Activated CD4-positive, alpha-beta T cell treated with anti-CD3 and anti-CD28 coated beads, Interleukin-10, Interleukin-2, amounts not matched to agents 100 ng/mL and 50 ng/mL, durations not matched to agents 16 hours and 8 hours (primary cell): Measurements from ENCODE around the gene LRRC4C.

Source experiments
- DNase-seq: peaks from one replicate; pipeline ENCODE4 v3.0.0-alpha.2; 2020

Gene LRRC4C

DNA sequence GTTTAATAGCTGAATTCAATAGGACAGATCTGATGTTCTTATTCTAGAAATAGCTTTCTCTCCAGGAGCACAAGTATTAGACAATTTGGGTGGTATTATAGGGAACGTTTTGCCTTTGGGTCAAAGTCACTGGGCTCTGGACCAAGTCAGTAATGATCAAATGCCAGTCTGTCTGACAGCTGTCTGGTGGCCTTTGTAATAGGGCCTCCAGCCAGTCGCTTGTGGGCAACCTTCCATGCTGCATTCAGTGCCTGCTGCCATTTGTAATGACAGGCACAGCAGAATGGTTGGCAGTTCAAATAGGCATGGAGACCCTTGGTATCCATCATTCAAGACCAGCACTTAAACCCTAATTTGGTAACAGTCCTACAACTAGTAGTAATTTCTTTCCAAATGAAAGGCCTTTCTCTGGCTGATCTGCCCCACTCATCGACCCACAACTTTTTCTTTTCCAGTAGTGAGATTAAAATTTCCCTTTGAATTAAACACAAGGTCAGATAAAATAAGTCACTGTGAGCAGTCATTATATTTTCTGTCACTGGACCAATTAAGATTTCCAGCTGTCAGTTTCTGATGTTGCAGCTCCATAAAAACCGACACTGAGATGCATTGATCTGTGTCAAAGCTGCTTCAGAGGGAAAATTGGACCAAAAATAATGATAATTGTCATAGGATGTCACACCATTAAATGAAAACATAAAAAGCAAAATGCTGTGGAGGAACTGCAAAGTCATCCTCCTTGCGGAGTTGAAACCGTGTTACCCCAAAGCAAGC, 1038.1 kb downstream of the LRRC4C start:
- no peak for DNase-seq

DNA sequence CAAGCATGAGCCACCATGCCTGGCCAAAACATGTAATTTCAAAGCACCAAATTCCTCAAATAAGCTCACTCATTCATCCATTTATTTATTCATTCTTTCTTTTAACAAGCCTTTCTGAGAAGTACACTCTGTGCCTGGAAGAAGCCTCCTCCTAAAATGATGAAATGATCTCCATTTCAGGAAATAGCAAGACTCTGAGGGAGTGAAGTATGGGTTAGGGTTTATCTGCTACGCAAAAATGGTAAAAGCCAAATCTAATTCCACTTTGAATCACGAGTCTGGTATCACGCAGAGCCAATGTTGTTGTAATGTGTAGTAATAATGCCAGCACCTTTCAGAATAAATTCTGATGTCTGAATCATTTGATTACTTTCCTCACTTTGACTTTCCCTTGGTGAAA, 1041.8 kb downstream of the LRRC4C start:
- no peak for DNase-seq

DNA sequence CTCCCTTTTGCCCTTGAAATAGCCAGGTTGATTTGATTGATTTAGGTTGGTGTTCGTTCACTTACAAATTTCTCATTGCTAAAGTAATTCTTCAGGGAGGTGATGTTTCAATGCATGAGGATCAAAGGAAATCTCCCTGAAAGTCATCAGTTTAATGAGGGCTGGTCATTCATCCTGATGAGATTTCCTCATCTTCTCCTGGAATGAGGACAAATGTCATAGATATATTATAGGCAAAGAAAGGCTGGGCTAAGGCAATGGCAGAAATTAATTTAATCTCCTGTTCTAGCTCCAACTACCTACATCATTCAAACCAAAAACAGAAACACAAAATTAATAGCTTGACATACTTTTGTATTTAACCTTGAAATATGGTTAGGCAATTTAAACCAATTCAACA, 1052.1 kb downstream of the LRRC4C start:
- DNase-seq, result no peak

DNA sequence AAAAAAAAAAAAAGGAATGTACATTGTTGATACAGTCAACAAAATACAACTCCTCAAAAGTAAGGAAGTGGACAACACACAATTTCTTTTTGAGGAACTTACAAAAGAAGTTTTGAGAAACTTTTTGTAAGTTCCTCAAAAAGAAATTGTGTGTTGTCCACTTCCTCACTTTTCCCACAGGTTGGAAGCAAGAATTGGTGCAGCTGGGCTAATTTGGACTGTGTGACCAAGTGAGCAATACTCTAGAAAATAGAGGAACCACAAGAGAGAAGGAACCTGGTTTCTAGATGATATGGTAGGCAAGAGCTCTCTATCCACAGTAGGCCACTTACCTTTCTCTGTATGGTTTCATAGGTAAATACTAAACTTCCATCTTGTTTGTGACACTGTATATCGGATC, 1053.8 kb downstream of the LRRC4C start:
- no peak for DNase-seq

DNA sequence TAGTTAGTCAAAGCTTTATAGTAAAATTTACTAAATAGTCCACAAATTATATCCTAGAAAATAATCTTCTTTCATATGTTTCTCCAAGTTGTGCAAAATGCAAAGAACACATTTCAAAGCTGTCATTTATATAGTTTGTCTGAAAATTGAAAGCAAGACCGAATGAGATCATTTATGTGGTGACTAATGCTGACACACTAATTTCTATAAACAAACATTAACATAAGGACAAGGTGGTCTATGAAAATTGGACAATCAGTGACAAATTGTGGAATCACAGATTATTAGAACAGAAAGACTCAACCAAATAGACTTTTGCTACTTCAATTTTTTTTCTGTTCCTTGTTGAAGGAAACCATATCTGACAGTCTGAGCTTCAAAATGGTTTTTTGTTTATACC, 1056.1 kb downstream of the LRRC4C start:
- DNase-seq, result no peak

DNA sequence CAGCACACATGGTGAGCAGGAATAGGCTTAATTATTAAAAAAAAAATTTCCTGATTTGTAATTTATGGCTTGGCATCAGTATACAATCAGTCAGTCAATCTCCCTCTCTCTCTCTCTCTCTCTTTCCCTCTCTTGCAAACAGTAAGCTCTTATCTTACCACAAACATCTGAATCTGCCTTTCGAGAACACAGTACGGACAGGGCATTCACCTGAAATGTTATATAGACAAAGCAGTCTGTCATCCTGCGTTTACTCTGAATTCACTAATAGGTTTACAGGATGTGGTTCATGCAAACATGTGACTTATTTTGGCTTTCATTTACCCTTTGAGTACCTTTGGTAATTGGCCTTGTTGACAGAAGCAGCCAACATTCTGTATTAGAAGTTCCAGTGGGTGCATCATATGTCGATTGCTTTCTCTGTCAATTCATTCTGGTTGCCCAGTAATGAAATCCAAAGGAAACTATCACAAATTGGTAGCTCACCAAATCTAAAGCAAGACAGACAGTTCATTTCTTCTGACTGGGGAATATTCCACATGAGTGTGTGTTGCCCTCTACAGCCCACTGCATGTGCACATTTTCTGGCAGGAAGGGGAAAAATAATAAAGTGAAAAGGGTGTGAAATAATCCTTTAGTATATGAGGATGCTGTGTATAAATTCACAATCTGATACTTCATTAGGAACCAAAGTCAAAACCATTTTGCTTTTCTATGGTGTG, 1058.2 kb downstream of the LRRC4C start:
- no peak for DNase-seq

DNA sequence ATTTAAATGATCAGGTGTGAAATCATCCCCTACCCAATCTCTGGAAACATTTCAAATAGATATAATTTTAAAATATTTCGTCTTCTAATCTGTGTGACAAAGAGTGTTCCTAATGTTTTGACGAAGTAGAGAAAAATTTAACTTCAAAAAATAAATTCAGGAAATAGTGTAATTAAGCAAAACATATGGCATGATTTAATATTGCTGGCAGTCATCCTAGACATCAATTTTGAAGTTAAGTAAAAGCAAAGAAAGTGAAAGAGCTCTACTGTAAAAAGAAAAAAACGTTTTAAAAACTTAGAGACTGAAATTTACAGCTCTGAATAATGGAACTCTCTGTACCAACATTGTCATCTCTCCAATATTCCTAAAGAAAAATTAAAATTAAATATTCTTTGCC, 1062.3 kb downstream of the LRRC4C start:
- DNase-seq, result no peak

DNA sequence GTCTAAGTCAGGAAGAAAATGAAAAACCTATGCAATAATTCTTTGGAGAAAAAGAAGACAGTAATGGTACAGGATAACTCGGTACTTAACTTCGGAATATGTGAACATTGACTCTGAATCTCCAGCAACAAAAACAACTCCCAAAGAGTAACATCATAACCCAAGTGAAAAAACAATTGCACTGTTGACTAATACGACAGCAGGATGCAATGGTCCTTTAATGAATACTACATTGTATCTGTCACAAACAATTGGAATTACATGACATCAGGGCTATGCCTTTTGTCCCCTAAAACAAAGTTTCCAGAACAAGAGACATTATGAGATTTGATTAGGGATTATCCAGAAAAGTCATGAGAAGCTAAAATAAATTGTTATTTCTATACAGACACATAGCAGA, 1065.9 kb downstream of the LRRC4C start:
- no peak for DNase-seq

DNA sequence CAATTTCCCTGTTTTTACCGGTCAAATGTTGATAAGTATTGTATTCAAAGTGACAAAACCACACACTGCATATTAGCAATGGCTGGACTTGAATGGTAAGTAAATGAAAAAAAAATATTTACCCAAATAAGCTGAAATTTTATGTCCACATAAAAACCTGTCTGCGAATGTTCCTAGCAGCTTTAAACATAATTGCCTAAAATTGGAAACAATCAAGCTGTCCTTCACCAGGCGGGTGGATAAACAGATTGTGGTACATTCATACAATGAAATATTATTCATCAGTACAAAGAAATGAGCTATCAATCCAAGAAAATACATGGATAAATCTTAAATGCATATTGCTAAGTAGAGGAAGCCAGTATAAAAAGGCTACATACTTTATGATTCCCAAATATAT, 1067.8 kb downstream of the LRRC4C start:
- no peak for DNase-seq

DNA sequence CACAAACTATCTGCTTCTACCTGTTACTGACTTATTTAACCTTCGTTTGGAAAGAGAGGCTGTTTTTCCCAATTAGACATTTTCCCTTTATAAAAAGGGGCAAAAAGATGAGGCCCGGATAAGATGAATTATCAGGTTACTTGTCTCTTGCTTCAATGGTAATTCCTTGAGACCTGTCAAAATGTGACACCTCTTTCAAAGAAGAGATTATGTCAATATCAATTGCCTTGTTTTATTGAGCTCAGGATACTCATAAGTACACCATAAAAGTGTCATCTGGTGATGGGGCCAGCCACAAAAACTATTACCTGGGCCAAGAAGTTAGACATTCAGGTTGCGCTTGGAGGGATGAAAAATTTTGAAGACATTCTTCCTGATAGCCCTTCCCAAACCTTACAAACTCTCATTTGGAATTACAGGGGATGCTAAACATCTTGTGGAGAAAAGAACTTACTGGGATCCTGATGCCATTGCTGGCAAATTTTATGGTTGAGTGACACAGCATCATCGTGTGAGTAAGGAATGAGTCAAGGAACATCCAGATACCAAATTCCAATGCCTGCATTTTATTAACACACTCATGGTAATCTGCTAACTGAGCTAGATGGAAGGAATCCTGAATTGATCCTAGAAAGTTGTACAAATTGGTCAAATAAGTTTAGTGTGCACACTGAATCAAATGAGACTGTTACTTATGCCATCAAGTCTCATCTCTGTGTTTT, 1071.2 kb downstream of the LRRC4C start:
- DNase-seq, result no peak

DNA sequence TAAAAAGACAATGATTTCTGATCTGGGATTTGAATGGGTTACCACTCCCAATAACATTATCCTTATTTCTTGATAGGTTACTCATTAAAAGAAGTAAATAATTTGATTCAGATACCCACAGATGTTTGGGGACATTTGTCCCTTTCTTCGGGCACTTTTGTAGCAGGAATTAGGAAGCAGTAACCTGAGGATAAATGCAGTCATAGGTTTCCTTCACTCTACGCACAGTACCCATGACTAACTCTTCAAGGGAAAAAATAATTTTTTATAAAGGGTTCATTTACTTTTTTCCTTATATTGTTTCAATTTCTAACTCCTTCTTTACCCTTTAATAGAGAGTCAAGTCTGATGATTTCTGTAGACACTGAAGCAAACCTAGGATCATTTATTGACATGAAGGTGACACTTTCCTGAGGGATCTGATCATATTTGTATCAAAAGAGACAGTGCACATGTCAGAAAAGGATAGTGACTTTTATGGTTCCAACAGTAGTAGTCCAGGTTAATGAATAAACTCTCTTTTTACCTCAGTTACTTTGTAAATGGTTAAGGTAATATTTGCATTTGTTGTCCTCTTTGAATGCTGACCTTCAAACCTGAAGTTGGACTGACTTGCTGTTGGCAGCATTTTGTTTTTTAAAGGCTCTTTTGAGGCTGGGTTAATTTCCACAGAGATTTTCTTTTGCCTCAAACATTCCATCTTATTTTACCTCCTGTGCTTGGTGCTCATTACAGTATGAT, 1072.0 kb downstream of the LRRC4C start:
- no peak for DNase-seq

DNA sequence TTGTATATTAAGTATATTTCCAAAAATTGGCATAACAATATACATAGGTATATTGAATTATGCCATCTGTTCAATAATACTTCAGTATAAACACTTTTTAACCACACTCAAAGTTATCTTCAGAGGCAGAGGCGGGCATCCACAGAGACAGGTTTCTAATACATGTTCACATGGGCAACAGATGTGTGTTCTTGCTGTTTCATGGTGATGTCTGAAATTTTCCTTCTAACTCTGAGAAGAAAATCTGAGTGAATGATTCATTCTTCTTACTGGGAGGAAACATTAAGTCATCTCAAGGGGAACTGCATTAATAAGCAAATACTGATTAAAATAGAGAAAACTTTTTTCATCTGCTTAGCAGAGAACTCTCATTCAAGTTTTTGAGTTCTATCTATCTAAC, 1074.5 kb downstream of the LRRC4C start:
- DNase-seq, result no peak

DNA sequence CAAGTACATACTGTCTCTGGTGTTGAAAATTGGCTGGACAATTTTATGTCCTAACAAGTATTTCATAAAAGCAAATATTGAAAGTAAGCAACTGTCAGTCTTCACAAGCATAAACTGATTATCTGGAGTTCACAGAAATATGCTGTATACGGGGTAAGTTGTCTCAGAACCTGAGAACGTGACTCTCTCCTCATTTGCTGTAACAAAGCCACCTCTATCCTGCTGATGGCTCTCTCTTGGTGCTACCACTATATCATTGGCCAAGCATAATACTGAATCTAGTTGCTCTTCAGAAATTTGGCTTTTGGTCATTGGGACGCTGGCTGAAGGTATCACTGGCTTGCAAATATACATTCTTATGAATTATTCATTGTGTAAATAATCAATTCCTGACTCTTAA, 1078.0 kb downstream of the LRRC4C start:
- DNase-seq, result no peak

DNA sequence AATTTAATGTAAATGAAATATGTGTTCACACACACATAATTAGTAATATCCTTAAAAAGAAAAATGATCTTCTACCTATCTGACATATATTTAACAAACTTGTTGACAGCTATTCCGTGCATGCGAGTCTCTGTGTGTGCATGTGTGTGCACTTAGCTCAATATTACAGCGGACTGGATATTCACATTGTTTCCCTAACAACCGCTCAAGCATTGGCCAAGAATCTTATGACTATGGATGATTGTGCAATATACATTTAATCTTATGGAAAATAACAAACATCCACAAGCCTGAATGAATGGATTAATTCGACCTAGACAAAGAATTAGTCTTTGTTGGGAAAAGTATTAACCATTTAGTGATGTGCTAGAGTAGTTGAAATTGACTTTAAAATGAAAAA, 1078.6 kb downstream of the LRRC4C start:
- DNase-seq, result no peak

DNA sequence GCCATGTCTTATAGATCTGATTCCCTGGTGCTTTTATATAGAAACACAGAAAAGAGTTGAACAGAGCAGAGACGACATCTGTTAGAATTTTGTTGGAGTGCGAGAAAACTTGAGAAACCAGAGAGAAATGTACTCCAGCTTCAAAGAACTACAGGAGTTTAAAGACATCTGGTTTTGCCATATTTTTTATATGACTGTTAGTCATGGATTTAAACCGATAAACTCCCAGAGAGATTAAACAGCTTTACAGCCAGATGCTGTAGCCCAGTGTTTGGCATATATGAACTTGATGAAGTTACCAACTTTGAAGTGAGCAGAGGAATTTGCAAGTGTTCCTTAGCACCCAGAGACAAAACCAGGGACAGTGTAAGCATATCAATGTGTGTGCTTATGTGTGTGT, 1083.1 kb downstream of the LRRC4C start:
- DNase-seq, result no peak

DNA sequence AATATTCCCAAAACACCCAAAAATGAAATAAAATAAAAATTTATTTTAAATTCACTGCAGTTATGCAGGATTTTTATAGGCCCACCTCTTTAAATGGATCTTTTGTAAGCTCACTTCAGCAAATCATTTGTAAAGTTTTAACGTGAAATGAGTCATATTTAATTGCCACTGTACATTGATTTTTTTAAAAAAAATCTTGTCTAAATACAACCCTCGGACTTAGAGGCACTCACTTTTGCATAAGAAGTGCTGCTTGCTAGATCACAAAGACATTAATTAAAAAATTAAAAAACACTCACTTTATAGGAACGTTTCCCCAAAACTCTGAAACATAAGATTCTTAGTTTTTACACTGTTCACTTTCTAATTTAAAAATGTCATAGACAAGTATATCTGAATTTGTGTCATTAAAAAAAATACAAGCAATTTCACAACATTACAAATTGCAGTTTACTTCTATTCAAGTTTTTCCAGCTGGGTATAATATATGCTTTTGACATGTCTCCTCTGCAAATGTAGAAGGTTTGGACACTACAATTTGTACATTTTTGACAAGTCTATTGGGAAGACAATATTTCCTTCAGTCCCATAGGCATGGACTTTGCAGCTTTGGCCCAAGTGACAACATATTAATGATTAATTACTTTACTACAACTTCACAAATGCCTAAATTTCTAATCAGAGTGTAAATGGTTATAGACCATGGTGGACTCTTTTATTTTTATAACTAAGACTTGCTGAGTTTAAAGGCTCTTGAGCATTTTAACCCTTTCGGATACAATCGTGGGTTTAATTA, 1088.4 kb downstream of the LRRC4C start:
- DNase-seq, result no peak

DNA sequence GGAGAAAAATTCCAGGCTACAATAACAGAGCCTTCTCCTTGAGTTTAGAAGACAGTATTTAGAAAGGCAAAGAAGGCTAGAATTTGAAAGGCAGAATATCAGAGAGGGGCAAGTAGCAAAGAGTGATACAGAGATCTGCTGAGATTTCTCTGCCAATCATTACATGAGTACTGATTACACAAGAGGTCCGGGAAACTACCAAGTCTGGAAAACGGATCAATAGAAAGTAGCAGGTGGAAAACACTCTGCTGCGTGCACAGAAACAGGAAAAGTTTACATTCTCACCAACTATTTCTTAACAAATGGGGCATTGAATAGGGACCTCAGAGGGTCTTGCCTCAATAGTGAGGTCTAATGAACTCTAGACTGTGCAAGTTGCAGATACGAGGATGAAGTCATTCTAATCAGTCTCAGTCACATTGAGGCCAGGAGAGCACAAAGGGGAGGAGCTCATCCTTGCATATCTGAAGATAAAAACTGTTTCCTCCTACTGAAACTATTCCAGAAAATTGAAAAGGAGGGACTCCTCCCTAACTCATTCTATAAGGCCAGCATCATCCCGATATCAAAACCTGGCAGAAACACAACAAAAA, 1099.2 kb downstream of the LRRC4C start:
- no peak for DNase-seq

DNA sequence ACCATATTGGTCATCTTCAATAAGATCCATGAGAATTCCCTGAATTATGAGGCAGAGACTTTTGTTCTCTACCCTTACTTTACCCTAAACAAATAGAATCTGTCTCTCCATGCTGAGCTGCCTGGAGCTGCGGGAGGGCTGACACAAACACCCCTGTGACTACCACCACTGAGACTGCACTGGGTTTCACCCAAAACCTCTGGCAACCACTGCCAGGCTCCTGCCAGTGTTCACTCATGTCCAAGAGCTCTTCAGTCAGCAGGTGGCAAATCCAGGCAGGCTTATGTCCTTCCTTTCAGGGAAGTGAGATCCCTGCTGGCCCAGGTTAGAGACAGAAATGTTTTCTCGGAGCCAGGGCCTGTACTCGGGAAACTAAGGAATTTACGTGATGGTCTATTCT, 1105.3 kb downstream of the LRRC4C start:
- DNase-seq, result no peak

DNA sequence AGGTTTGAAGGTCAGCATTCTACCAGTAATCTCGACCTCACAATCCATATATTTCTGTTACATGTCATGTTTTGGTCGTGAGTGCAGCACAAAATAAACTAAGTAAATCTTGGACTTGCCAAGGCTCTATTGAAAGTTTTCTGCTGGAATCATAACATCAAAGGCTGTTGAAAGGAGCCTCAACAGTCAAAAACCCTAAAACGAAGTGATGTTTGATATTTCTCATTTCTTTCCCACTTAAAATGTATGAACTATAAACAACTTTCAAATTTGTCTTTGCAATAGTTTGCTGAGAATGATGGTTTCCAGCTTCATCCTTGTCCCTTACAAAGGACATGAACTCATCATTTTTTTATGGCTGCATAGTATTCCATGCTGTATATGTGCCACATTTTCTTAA, 1118.5 kb downstream of the LRRC4C start:
- DNase-seq, result no peak

DNA sequence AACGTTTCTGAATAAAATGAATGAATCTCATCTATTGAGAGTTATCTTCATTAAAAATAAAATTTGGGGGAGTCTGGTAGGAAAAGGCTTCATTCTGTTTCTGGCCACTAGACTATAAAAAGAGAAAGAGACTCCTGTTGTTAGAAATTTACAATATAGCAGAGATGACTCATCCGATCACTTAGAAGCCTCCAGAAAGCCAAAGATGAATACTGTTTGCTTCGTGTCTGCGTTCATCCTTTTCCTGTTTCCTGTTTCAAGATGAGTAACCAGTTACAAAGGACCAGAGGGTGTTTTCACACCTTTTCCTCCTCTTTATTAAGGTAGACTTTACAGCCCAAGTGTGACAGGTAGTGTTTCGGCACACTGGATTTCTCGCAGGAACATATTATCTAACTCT, 1120.7 kb downstream of the LRRC4C start:
- DNase-seq, result peak; percentile 32

DNA sequence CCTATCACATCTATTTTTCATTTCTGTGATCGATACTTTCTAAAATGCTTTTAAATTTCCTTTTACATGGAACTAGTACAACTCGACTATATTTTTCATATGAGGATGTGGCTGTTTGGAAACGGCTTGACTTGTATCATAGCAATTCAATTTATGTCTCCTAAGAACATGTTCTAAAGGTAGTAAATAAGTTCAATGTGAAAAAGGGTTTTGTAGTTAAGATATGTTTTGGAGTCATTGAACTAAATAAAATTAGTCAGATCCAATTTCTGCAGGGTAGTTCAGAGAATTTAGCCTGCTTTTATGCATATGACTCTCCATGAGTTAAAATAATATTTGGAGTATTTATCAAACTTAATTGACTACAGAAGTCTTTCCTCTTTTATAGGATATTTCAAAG, 1121.4 kb downstream of the LRRC4C start:
- DNase-seq, result no peak

DNA sequence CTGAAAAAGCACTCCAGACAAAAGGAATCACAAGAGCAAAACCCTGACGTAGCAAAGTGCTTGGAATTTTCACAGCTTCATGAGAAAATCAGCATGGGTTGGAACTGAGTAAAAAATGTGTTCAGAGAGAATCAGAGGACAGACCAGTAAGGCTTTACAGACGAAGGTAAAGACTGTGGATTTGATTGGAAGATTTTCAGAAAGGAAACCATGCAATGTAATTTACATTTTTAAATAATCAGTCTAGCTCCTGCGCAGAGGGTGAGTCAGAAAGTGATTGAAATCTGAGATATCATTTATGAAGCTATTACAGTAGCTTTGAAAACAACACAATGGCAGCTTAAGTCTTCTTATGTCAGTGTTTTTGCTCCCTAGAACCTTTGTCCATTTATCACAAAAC, 1122.3 kb downstream of the LRRC4C start:
- DNase-seq, result no peak
